HL-60 (cell line): ENCODE results near the gene MTREX.

Experiments used
- GABPA ChIP-seq: IDR thresholded peaks from 2 replicates; pipeline ENCODE4 v1.6.1; 2012; ENCODE audit warnings: low read depth
- POLR2AphosphoS5 ChIP-seq: IDR thresholded peaks from 2 replicates; pipeline ENCODE4 v1.6.1; 2012; ENCODE audit warnings: low read depth
- SPI1 ChIP-seq: IDR thresholded peaks from 2 replicates; pipeline ENCODE4 v1.6.1; 2012; ENCODE audit warnings: low read depth, mild to moderate bottlenecking, borderline replicate concordance
- TF ChIP-seq, protein P1 (sequence below): IDR thresholded peaks from one replicate; pipeline ENCODE4 v1.5.1; 2011; ENCODE audit warnings: low read length, control low read depth, inconsistent platforms; ENCODE audit not compliant: insufficient read depth
- TF ChIP-seq, protein P2 (sequence below): IDR thresholded peaks from 2 replicates; pipeline ENCODE4 v1.6.1; 2012; ENCODE audit warnings: low read depth; ENCODE audit not compliant: insufficient replicate concordance

DNA sequence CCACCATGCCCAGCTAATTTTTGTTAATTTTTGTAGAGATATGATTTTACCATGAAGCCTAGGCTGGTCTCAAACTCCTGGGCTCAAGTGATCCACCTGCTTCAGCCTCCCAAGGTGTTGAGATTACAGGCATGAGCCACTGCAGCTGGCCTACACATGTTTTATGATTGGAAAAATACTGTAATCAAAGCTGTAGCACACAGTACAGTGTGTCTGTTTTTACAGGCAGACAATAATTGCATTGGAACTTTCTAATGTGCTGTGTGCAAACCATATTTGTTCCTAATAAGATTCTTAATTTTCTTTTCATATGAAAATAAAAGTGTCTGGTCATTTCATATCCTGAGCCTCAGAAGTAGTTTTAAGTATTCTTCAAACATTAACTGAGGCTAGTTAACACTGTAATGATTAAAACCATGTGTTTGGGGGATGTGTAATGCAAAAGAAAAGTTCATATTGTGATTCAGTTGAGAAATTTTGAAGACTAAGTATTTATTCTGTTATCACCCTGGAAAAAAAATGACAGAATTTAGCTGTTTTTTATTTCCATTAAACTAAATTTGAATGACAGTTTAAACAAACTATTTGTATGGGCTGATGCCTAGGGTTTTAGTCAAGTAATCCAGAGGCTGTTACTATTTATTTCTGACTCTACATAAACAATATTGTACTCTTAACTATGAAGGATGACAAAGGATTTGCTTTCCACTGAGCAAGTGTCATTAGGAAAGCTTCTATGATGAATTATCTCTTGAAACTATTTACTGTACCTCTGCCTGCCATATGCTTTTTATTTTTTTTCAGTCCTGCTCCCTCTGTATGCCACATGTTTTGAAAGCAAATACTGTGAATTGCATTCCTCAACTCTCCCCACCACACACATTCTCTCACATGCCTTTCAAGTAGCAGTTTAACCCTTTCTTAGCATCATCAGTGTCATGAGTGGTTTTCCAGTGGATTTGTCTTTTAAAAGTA, 111.5 kb downstream of the MTREX start:
- TF ChIP-seq, protein P1, sequence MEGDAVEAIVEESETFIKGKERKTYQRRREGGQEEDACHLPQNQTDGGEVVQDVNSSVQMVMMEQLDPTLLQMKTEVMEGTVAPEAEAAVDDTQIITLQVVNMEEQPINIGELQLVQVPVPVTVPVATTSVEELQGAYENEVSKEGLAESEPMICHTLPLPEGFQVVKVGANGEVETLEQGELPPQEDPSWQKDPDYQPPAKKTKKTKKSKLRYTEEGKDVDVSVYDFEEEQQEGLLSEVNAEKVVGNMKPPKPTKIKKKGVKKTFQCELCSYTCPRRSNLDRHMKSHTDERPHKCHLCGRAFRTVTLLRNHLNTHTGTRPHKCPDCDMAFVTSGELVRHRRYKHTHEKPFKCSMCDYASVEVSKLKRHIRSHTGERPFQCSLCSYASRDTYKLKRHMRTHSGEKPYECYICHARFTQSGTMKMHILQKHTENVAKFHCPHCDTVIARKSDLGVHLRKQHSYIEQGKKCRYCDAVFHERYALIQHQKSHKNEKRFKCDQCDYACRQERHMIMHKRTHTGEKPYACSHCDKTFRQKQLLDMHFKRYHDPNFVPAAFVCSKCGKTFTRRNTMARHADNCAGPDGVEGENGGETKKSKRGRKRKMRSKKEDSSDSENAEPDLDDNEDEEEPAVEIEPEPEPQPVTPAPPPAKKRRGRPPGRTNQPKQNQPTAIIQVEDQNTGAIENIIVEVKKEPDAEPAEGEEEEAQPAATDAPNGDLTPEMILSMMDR, result no peak
- TF ChIP-seq POLR2AphosphoS5, result no peak
- TF ChIP-seq, protein P2, sequence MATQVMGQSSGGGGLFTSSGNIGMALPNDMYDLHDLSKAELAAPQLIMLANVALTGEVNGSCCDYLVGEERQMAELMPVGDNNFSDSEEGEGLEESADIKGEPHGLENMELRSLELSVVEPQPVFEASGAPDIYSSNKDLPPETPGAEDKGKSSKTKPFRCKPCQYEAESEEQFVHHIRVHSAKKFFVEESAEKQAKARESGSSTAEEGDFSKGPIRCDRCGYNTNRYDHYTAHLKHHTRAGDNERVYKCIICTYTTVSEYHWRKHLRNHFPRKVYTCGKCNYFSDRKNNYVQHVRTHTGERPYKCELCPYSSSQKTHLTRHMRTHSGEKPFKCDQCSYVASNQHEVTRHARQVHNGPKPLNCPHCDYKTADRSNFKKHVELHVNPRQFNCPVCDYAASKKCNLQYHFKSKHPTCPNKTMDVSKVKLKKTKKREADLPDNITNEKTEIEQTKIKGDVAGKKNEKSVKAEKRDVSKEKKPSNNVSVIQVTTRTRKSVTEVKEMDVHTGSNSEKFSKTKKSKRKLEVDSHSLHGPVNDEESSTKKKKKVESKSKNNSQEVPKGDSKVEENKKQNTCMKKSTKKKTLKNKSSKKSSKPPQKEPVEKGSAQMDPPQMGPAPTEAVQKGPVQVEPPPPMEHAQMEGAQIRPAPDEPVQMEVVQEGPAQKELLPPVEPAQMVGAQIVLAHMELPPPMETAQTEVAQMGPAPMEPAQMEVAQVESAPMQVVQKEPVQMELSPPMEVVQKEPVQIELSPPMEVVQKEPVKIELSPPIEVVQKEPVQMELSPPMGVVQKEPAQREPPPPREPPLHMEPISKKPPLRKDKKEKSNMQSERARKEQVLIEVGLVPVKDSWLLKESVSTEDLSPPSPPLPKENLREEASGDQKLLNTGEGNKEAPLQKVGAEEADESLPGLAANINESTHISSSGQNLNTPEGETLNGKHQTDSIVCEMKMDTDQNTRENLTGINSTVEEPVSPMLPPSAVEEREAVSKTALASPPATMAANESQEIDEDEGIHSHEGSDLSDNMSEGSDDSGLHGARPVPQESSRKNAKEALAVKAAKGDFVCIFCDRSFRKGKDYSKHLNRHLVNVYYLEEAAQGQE, result no peak
- TF ChIP-seq GABPA, result no peak
- TF ChIP-seq SPI1, result no peak
